Testis (tissue), 3 donors: ENCODE data around the gene WDR41. TPM values are rescaled to one million over a fixed set of nuclear protein-coding genes. Genes with fewer than 3 reads are reported as not detected.
"Not testable (repeated sequence)": the region's sequence is repeated elsewhere in the genome, so short reads cannot be mapped to it uniquely, and the experiment has no call there.

Experiments used
- DNase-seq: peaks from one replicate; pipeline ENCODE4 v3.0.0-alpha.2; 2019
- H3K27ac ChIP-seq, 2 donors: fragments of 200-600 bp; sonication (generic); one replicate each; pipeline ENCODE4 v1.5.1; 2019
- H3K27me3 ChIP-seq: fragments of 200-600 bp; sonication (generic); one replicate; pipeline ENCODE4 v1.5.1; 2019
- H3K36me3 ChIP-seq: fragments of 200-600 bp; sonication (generic); one replicate; pipeline ENCODE4 v1.5.1; 2017; ENCODE audit warnings: low read depth; ENCODE audit errors: missing control alignments
- H3K4me1 ChIP-seq: fragments of 200-600 bp; sonication (generic); one replicate; pipeline ENCODE4 v1.5.1; 2019
- H3K4me3 ChIP-seq, 2 donors: fragments of 200-600 bp; sonication (generic); one replicate each; pipeline ENCODE4 v1.5.1; 2017 to 2019
- H3K9me3 ChIP-seq: fragments of 200-600 bp; sonication (generic); one replicate; pipeline ENCODE4 v1.5.1; 2017
- CTCF ChIP-seq, 3 experiments: fragments of 450-650 bp in 2 of 3; fragments of 200-600 bp in 1 of 3; sonication (generic) in 1 of 3; IDR thresholded peaks; one replicate each; pipeline ENCODE4 v1.5.1; 2016 to 2019; ENCODE audit warnings: antibody characterized with exemption in 3 of 3, mild to moderate bottlenecking in 2 of 3, moderate library complexity in 1 of 3
- POLR2A ChIP-seq: fragments of 450-650 bp; IDR thresholded peaks from one replicate; pipeline ENCODE4 v1.6.1; 2017; ENCODE audit warnings: antibody characterized with exemption, mild to moderate bottlenecking, moderate library complexity
- WGBS, 2 donors: methylation state at CpG; one replicate each; pipeline ENCODE4 v1.1.5; 2018; 5-methylcytosine and 5-hydroxymethylcytosine counted together
- intact Hi-C: fragments of 100-400 bp; cut with DNase I; formaldehyde crosslinking; loops from one replicate; pipeline ENCODE4 v1.15.1; 2023; ENCODE audit warnings: low total_unique reads
- polyA plus RNA-seq: library from polyadenylated mRNA; stranded (reverse); fragments of 350-450 nt; fragmentation: Illumina TruSeq; extraction: RNeasy Lipid Tissue Mini Kit (QIAGEN cat#74804); gene quantifications from one replicate; pipeline ENCODE4 v1.2.3, GENCODE V29; 2014; ENCODE audit warnings: low read depth, low replicate concordance; ENCODE audit not compliant: insufficient read depth
- total RNA-seq, 2 donors: library from RNA; depleted of rRNA; stranded (reverse); fragments of >200 nt; gene quantifications; one replicate each; pipeline ENCODE4 v1.2.3, GENCODE V29; 2016

WDR41 gene
- total and polyA plus RNA-seq, 3 donors from 2014 or later: 33.9 to 58.7 (median 46.5) TPM

- Histone ChIP-seq H3K36me3 (no peaks in the 10 kb centered on the region), H3K4me1 (peaks cover 7% of the 10 kb centered on the region), H3K27ac (no peak overlapping the region), H3K9me3 (no peaks in the 10 kb centered on the region), H3K27me3 (no peaks in the 10 kb centered on the region), H3K4me3 (no peak overlapping the region)
- intact Hi-C loops: no loop called here
- no peak for DNase-seq
- WGBS, 2 donors: 77 to 93% methylated on average over 3 of the region's 3 CpGs
- TF ChIP-seq CTCF (IDR thresholded peaks at IDR 0.05) (no peak), POLR2A (no peak)
Measured at GRCh38 chr5:77394064-77394715, 97.9 kb downstream of the WDR41 start.

DNA sequence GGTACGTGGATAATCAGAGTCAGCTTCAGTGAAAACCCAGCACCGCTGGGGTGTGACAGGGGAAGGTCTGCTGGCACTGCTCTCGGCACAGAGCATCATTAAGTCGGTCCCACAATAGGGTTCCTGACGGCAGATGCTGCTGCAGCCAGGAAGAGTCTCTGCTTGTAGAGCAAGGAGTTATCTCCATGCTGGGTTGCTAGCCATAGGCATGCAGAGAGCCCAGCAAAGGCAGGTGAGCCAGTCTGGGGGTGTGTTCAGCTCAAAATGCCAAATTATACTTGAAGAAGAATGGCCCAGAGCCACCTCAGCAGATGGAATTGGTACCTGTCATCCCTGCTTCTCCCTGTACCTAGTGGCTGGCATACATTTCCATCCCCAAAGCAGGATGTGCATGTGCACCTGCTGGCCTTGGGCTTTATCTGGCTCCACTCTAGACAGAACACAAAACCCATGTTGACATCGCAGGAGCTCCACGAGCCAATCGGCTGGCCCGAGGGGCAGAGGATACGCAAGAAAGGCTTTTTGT, 100.8 kb downstream of the WDR41 start:
- H3K27me3 ChIP-seq: no peaks in the 10 kb centered on the region
- peaks cover 4% of the 10 kb centered on the region for H3K4me1 ChIP-seq
- 72 to 85% methylated on average over 10 of the region's 10 CpGs for WGBS, 2 donors
- no peak for TF ChIP-seq POLR2A
- no peak for TF ChIP-seq CTCF (IDR thresholded peaks at IDR 0.05)
- DNase-seq: no peak
- intact Hi-C loops: no loop called here
- no peak overlapping the region for H3K4me3 ChIP-seq
- no peaks in the 10 kb centered on the region for H3K36me3 ChIP-seq
- H3K9me3 ChIP-seq: no peaks in the 10 kb centered on the region
- H3K27ac ChIP-seq: no peak overlapping the region

DNA sequence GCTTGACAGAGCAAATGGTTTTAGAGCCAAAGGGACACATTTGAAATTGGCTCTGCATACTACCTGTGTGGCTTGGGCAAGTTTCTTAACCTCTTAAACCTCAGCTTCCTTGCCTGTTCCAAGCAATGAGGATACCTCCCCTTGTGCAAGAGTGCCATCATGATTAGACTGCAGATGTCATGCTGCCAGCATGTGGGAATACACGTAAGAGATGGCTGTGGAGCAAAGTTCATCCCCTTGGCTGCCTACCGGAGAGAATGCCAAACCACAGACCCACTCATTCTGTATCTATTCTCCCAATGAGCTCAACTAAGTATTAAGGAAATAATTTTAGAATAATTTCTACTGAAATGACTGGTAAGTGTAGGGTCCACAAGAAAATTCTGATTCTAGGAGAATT, 101.3 kb downstream of the WDR41 start:
- H3K36me3 ChIP-seq: no peaks in the 10 kb centered on the region
- intact Hi-C loops: no loop called here
- WGBS, 2 donors: 58 to 66% methylated on average over 2 of the region's 2 CpGs
- no peak for DNase-seq
- TF ChIP-seq CTCF (IDR thresholded peaks at IDR 0.05) (no peak), POLR2A (no peak)
- no peak overlapping the region for H3K4me3 ChIP-seq
- peak overlapping the region in 1 of 2 donors; percentile 19 for H3K27ac ChIP-seq
- H3K9me3 ChIP-seq: no peaks in the 10 kb centered on the region
- H3K27me3 ChIP-seq: no peaks in the 10 kb centered on the region
- H3K4me1 ChIP-seq: peaks cover 4% of the 10 kb centered on the region

GRCh38 chr5:77390221-77390620, 101.9 kb downstream of the WDR41 start:
- H3K36me3 ChIP-seq: no peaks in the 10 kb centered on the region
- no peaks in the 10 kb centered on the region for H3K27me3 ChIP-seq
- no peak overlapping the region for H3K4me3 ChIP-seq
- H3K27ac ChIP-seq: peak overlapping the region in 1 of 2 donors; percentile 19
- TF ChIP-seq POLR2A (no peak), CTCF (IDR thresholded peaks at IDR 0.05) (no peak)
- no peaks in the 10 kb centered on the region for H3K9me3 ChIP-seq
- DNase-seq: peak; percentile 38
- H3K4me1 ChIP-seq: peaks cover 4% of the 10 kb centered on the region
- intact Hi-C loops: no loop called here
- 62 to 67% methylated on average over 3 of the region's 3 CpGs for WGBS, 2 donors

DNA sequence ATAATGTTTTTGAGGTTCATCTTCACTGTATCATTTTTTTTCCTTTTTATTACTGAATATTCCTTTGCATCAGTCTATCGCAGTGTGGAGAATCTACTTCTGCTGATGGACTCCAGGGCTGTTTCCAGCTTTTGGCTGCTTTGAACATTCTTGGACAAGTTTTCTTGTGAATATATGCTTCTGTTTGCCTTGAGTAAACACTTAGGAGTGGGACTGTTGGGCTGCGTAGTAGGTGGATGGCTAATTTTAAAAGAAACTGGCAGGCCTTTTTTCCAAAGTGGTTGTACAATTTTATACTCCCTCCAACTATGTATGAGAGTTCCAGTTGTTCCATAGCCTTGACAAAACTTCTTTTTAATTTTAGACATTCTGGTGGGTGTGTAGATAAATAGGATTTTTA, 102.4 kb downstream of the WDR41 start:
- 49 to 62% methylated on average over 2 of the region's 2 CpGs for WGBS, 2 donors
- Histone ChIP-seq H3K27me3 (no peaks in the 10 kb centered on the region), H3K4me1 (peaks cover 4% of the 10 kb centered on the region), H3K9me3 (no peaks in the 10 kb centered on the region), H3K36me3 (no peaks in the 10 kb centered on the region), H3K4me3 (no peak overlapping the region), H3K27ac (peak overlapping the region in 1 of 2 donors; percentile 19)
- no peak for TF ChIP-seq CTCF (IDR thresholded peaks at IDR 0.05)
- no peak for TF ChIP-seq POLR2A
- intact Hi-C loops: no loop called here
- no peak for DNase-seq

- H3K4me1 ChIP-seq, H3K36me3 ChIP-seq, intact Hi-C loops, DNase-seq, H3K4me3 ChIP-seq, H3K27ac ChIP-seq, H3K27me3 ChIP-seq, H3K9me3 ChIP-seq: not testable (repeated sequence)
- WGBS, 2 donors: 100% methylated on average over 1 of the region's 1 CpG
Measured at GRCh38 chr5:77386340-77386739, 105.8 kb downstream of the WDR41 start.

DNA sequence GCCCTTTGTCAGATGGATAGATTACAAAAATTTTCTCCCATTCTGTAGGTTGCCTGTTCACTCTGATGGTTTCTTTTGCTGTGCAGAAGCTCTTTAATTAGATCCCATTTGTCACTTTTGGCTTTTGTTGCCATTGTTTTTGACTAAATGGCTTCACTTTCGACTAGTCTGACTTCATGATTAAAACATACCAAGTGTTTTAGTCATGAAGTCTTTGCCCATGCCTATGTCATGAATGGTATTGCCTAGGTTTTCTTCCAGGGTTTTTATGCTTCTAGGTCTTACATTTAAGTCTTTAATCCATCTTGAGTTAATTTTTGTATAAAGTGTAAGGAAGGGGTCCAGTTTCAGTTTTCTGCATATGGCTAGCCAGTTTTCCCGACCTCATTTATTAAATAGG, 108.8 kb downstream of the WDR41 start:
- H3K27me3 ChIP-seq, H3K4me3 ChIP-seq, H3K9me3 ChIP-seq, DNase-seq, H3K36me3 ChIP-seq, H3K27ac ChIP-seq, intact Hi-C loops, H3K4me1 ChIP-seq: not testable (repeated sequence)
- 93 to 100% methylated on average over 2 of the region's 2 CpGs for WGBS, 2 donors
